GM19324 (cell line): ENCODE results near the gene PUS7L.
A peak's percentile ranks its signal among the peaks of the same experiment; 100 is the strongest.
"Not testable (repeated sequence)": the region's sequence is repeated elsewhere in the genome, so short reads cannot be mapped to it uniquely, and the experiment has no call there.

Source experiments
- ATAC-seq: cut with Tn5 transposase; IDR thresholded peaks from one replicate; pipeline ENCODE4 v1.9.1; 2021; ENCODE audit warnings: mild to moderate bottlenecking, moderate library complexity; ENCODE audit not compliant: unreplicated experiment, low FRiP score

PUS7L gene

GRCh38 chr12:43750814-43751213 is 7.8 kb downstream of the PUS7L start:
- ATAC-seq, result no peak

- ATAC-seq, result no peak
These were observed 9.6 kb downstream of the PUS7L start for GRCh38 chr12:43749016-43749415.

- no peak for ATAC-seq
These were observed 13.8 kb downstream of the PUS7L start for GRCh38 chr12:43744826-43745225.

- ATAC-seq, result no peak
These were observed 16.5 kb downstream of the PUS7L start for GRCh38 chr12:43742106-43742505.

GRCh38 chr12:43740511-43741100 is 18.0 kb downstream of the PUS7L start:
- no peak for ATAC-seq

GRCh38 chr12:43737646-43738045 is 20.9 kb downstream of the PUS7L start:
- ATAC-seq, result no peak

GRCh38 chr12:43736927-43737440 is 21.6 kb downstream of the PUS7L start:
- no peak for ATAC-seq

GRCh38 chr12:43733687-43734086 is 24.9 kb downstream of the PUS7L start:
- no peak for ATAC-seq

- ATAC-seq, result no peak
These were observed 28.3 kb downstream of the PUS7L start for GRCh38 chr12:43730283-43730682.

GRCh38 chr12:43728698-43729097 is 29.9 kb downstream of the PUS7L start:
- ATAC-seq, result no peak

GRCh38 chr12:43728117-43728516 is 30.5 kb downstream of the PUS7L start:
- no peak for ATAC-seq

GRCh38 chr12:43723134-43723533 is 35.5 kb downstream of the PUS7L start:
- no peak for ATAC-seq

- no peak for ATAC-seq
These were observed 36.0 kb downstream of the PUS7L start for GRCh38 chr12:43722621-43723020.

GRCh38 chr12:43711348-43711747 is 47.2 kb downstream of the PUS7L start:
- ATAC-seq, result no peak

GRCh38 chr12:43703772-43704171 is 54.8 kb downstream of the PUS7L start:
- ATAC-seq, result not testable (repeated sequence)

GRCh38 chr12:43701194-43701593 is 57.4 kb downstream of the PUS7L start:
- ATAC-seq, result not testable (repeated sequence)

- ATAC-seq, result no peak
These were observed 62.4 kb downstream of the PUS7L start for GRCh38 chr12:43696154-43696553.

GRCh38 chr12:43694879-43695278 is 63.7 kb downstream of the PUS7L start:
- no peak for ATAC-seq

- ATAC-seq, result no peak
These were observed 66.5 kb downstream of the PUS7L start for GRCh38 chr12:43692064-43692463.

GRCh38 chr12:43685491-43685890 is 73.1 kb downstream of the PUS7L start:
- ATAC-seq, result not testable (repeated sequence)

- ATAC-seq, result peak; percentile 72
These were observed 82.3 kb downstream of the PUS7L start for GRCh38 chr12:43676183-43676813.
